Spleen (tissue), 7 donors: ENCODE measurements around the gene PCDHA11.

Experiments
- POLR2A ChIP-seq, 3 donors: fragments of 450-650 bp; IDR thresholded peaks; one replicate each; pipeline ENCODE4 v1.5.1; 2017; ENCODE audit warnings: antibody characterized with exemption in 3 of 3, mild to moderate bottlenecking in 1 of 3
- POLR2AphosphoS5 ChIP-seq, 3 donors: sonication (generic); formaldehyde crosslinking; IDR thresholded peaks; one replicate each; pipeline ENCODE4 v1.5.1; 2017; ENCODE audit warnings: antibody characterized with exemption in 3 of 3
- TF ChIP-seq, protein P1 (sequence below), 11 experiments: fragments of 200-600 bp in 7 of 11; fragments of 450-650 bp in 4 of 11; sonication (generic) in 4 of 11; IDR thresholded peaks in 8 of 11; conservative IDR thresholded peaks in 3 of 11; 1 replicate in 7 of 11; 2 replicates in 4 of 11; pipeline versions ENCODE4 v1.4.0 to v1.8.0; 2016 to 2021; ENCODE audit warnings: antibody characterized with exemption in 11 of 11, inconsistent platforms in 4 of 11, mild to moderate bottlenecking in 1 of 11
- donor health status: DM: no; HTN: no; CAD: no; lungs with moderate emphysema.
- donor health status: DM: no; HTN: no; CAD: no.
- donor health status: DM: no; HTN: no; CAD: no.

DNA sequence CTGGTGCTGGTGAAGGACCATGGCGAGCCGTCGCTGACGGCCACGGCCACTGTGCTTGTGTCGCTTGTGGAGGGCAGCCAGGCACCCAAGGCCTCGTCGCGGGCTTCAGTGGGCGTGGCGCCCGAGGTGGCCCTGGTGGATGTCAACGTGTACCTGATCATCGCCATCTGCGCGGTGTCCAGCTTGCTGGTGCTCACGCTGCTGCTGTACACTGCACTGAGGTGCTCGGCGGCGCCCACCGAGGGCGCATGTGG, 10.8 kb upstream of the PCDHA11 start:
- TF ChIP-seq POLR2A (IDR thresholded peaks at IDR 0.05), result no peak
- TF ChIP-seq, protein P1, sequence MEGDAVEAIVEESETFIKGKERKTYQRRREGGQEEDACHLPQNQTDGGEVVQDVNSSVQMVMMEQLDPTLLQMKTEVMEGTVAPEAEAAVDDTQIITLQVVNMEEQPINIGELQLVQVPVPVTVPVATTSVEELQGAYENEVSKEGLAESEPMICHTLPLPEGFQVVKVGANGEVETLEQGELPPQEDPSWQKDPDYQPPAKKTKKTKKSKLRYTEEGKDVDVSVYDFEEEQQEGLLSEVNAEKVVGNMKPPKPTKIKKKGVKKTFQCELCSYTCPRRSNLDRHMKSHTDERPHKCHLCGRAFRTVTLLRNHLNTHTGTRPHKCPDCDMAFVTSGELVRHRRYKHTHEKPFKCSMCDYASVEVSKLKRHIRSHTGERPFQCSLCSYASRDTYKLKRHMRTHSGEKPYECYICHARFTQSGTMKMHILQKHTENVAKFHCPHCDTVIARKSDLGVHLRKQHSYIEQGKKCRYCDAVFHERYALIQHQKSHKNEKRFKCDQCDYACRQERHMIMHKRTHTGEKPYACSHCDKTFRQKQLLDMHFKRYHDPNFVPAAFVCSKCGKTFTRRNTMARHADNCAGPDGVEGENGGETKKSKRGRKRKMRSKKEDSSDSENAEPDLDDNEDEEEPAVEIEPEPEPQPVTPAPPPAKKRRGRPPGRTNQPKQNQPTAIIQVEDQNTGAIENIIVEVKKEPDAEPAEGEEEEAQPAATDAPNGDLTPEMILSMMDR (IDR thresholded peaks at IDR 0.05 in 8 of 11, conservative IDR thresholded peaks at IDR 0.05 in 3 of 11), result no peak
- TF ChIP-seq POLR2AphosphoS5 (IDR thresholded peaks at IDR 0.05), result no peak
